H9 (cell line): Measurements from ENCODE around the gene GPR155. TPM values are rescaled to one million over a fixed set of nuclear protein-coding genes. Genes with fewer than 3 reads are reported as not detected.

Experiments
- DNase-seq: peaks from one replicate; pipeline ENCODE4 v3.0.0-alpha.2; 2017
- H2AFZ ChIP-seq: one replicate; pipeline ENCODE4 v1.6.1; 2013; ENCODE audit warnings: mild to moderate bottlenecking, low read length, control low read depth, moderate library complexity
- H2AK5ac ChIP-seq: 2 replicates; pipeline ENCODE4 v1.6.1; 2013; ENCODE audit warnings: low read length, control low read depth, mixed read lengths; ENCODE audit not compliant: insufficient read length
- H2BK120ac ChIP-seq: one replicate; pipeline ENCODE4 v1.6.1; 2013; ENCODE audit warnings: low read depth, mild to moderate bottlenecking, low read length, control low read depth, inconsistent platforms; ENCODE audit not compliant: poor library complexity, severe bottlenecking
- H2BK12ac ChIP-seq: 2 replicates; pipeline ENCODE4 v1.6.1; 2013; ENCODE audit warnings: low read length, control low read depth, mixed read lengths, low read depth; ENCODE audit not compliant: insufficient read length
- H2BK15ac ChIP-seq: 2 replicates; pipeline ENCODE4 v1.6.1; 2013; ENCODE audit warnings: low read depth, low read length, control low read depth
- H2BK20ac ChIP-seq: one replicate; pipeline ENCODE4 v1.6.1; 2013; ENCODE audit warnings: low read depth, mild to moderate bottlenecking, low read length, control low read depth, inconsistent platforms; ENCODE audit not compliant: poor library complexity, severe bottlenecking
- H2BK5ac ChIP-seq: 2 replicates; pipeline ENCODE4 v1.6.1; 2013; ENCODE audit warnings: low read length, control low read depth, mixed read lengths; ENCODE audit not compliant: insufficient read length
- H3K14ac ChIP-seq: 2 replicates; pipeline ENCODE4 v1.6.1; 2013; ENCODE audit warnings: low read length, control low read depth; ENCODE audit not compliant: insufficient read depth
- H3K18ac ChIP-seq: 2 replicates; pipeline ENCODE4 v1.6.1; 2013; ENCODE audit warnings: low read depth, mild to moderate bottlenecking, mixed read lengths, low read length, control low read depth; ENCODE audit not compliant: insufficient read length
- H3K23ac ChIP-seq: 2 replicates; pipeline ENCODE4 v1.6.1; 2013; ENCODE audit warnings: low read length, control low read depth, mixed read lengths, low read depth; ENCODE audit not compliant: insufficient read length
- H3K23me2 ChIP-seq: 2 replicates; pipeline ENCODE4 v1.6.1; 2013; ENCODE audit warnings: low read depth, mild to moderate bottlenecking, mixed read lengths, low read length, control low read depth; ENCODE audit not compliant: insufficient read length, poor library complexity, severe bottlenecking
- H3K27ac ChIP-seq: 2 replicates; pipeline ENCODE4 v1.5.1; 2013; ENCODE audit warnings: low read length, control low read depth, mixed read lengths, low read depth; ENCODE audit not compliant: insufficient read length
- H3K27me3 ChIP-seq: 2 replicates; pipeline ENCODE4 v1.6.1; 2013; ENCODE audit warnings: low read length, control low read depth, inconsistent platforms; ENCODE audit not compliant: insufficient read depth
- H3K4ac ChIP-seq: 2 replicates; pipeline ENCODE4 v1.6.1; 2013; ENCODE audit warnings: low read depth, mild to moderate bottlenecking, control low read depth, inconsistent platforms, low read length, moderate library complexity
- H3K4me1 ChIP-seq: 2 replicates; pipeline ENCODE4 v1.6.1; 2013; ENCODE audit warnings: low read length, control low read depth, inconsistent platforms; ENCODE audit not compliant: insufficient read depth
- H3K4me2 ChIP-seq: 2 replicates; pipeline ENCODE4 v1.6.1; 2013; ENCODE audit warnings: low read length, control low read depth, mixed read lengths; ENCODE audit not compliant: insufficient read length, insufficient read depth
- H3K56ac ChIP-seq: 2 replicates; pipeline ENCODE4 v1.6.1; 2013; ENCODE audit warnings: low read depth, mild to moderate bottlenecking, mixed read lengths, low read length, control low read depth; ENCODE audit not compliant: insufficient read length
- H3K79me1 ChIP-seq: 2 replicates; pipeline ENCODE4 v1.6.1; 2013; ENCODE audit warnings: low read depth, mild to moderate bottlenecking, moderate library complexity, low read length, control low read depth, inconsistent platforms; ENCODE audit not compliant: insufficient read depth, poor library complexity, severe bottlenecking
- H3K79me2 ChIP-seq: 2 replicates; pipeline ENCODE4 v1.6.1; 2013; ENCODE audit warnings: low read length, control low read depth, inconsistent platforms; ENCODE audit not compliant: insufficient read depth
- H3K9ac ChIP-seq: 2 replicates; pipeline ENCODE4 v1.6.1; 2013; ENCODE audit warnings: low read length, control low read depth, mixed read lengths; ENCODE audit not compliant: insufficient read length; ENCODE audit errors: extremely low read depth
- H3K9me3 ChIP-seq: one replicate; pipeline ENCODE4 v1.6.1; 2013; ENCODE audit warnings: low read depth, low read length, inconsistent platforms; ENCODE audit not compliant: control insufficient read depth
- H3T11ph ChIP-seq: one replicate; pipeline ENCODE4 v1.6.1; 2013; ENCODE audit warnings: mild to moderate bottlenecking, low read length, control low read depth, inconsistent platforms
- H4K20me1 ChIP-seq: one replicate; pipeline ENCODE4 v1.6.1; 2013; ENCODE audit not compliant: control insufficient read depth, insufficient read length, insufficient read depth
- H4K5ac ChIP-seq: 2 replicates; pipeline ENCODE4 v1.6.1; 2013; ENCODE audit warnings: low read depth, mild to moderate bottlenecking, mixed read lengths, low read length, control low read depth; ENCODE audit not compliant: insufficient read length
- H4K8ac ChIP-seq: replicated peaks from 2 replicates; pipeline ENCODE4 v1.6.1; 2013; ENCODE audit warnings: low read length, control low read depth, mixed read lengths, low read depth; ENCODE audit not compliant: insufficient read length
- H4K91ac ChIP-seq: 2 replicates; pipeline ENCODE4 v1.6.1; 2013; ENCODE audit warnings: low read depth, mild to moderate bottlenecking, moderate library complexity, mixed read lengths, low read length, control low read depth; ENCODE audit not compliant: insufficient read length
- H3K27ac Mint-ChIP-seq, 3 experiments: 2 replicates in 2 of 3; 3 replicates in 1 of 3; pipeline ENCODE4 v1.8.0; 2020 to 2021; ENCODE audit warnings: mixed read lengths in 3 of 3, mild to moderate bottlenecking in 1 of 3, moderate library complexity in 1 of 3
- H3K27me3 Mint-ChIP-seq: 2 replicates; pipeline ENCODE4 v1.8.0; 2021; ENCODE audit warnings: low read depth, mild to moderate bottlenecking, moderate library complexity, mixed read lengths
- H3K36me3 Mint-ChIP-seq, 3 experiments: 2 replicates in 2 of 3; 3 replicates in 1 of 3; pipeline ENCODE4 v1.8.0; 2020 to 2021; ENCODE audit warnings: low read depth in 3 of 3, mixed read lengths in 3 of 3; ENCODE audit not compliant: insufficient read depth in 1 of 3
- H3K4me1 Mint-ChIP-seq, 2 experiments: 2 replicates each; pipeline ENCODE4 v1.8.0; 2020; ENCODE audit warnings: mixed read lengths in 2 of 2
- H3K4me3 Mint-ChIP-seq, 2 experiments: 2 replicates in 1 of 2; 3 replicates in 1 of 2; pipeline ENCODE4 v1.8.0; 2020 to 2021; ENCODE audit warnings: mild to moderate bottlenecking in 2 of 2, mixed read lengths in 2 of 2, moderate library complexity in 1 of 2
- H3K9me3 Mint-ChIP-seq, 2 experiments: 2 replicates in 1 of 2; 3 replicates in 1 of 2; pipeline ENCODE4 v1.8.0; 2020; ENCODE audit warnings: mild to moderate bottlenecking in 2 of 2, mixed read lengths in 2 of 2, moderate library complexity in 1 of 2
- WGBS: extraction: QIAGEN DNeasy Blood & Tissue Kit; methylation state at CpG from one replicate; pipeline ENCODE4 v1.1.7; 2013; ENCODE audit warnings: missing lambda C conversion rate, low lambda C conversion rate, mixed read lengths; ENCODE audit not compliant: insufficient read length; ENCODE audit errors: extremely low coverage; 5-methylcytosine and 5-hydroxymethylcytosine counted together
- total RNA-seq: library from RNA; stranded (reverse); gene quantifications from 2 replicates; pipeline ENCODE4 v1.2.1, GENCODE V29; 2021
- TF ChIP-seq, protein P1 (sequence below): fragments of 200-600 bp; sonication (generic); conservative IDR thresholded peaks from 3 replicates; pipeline ENCODE4 v1.8.0; 2021; ENCODE audit warnings: antibody characterized with exemption, mild to moderate bottlenecking

Gene GPR155
- total RNA-seq, 1 experiment from 2014 or later: 0.35 TPM

DNA sequence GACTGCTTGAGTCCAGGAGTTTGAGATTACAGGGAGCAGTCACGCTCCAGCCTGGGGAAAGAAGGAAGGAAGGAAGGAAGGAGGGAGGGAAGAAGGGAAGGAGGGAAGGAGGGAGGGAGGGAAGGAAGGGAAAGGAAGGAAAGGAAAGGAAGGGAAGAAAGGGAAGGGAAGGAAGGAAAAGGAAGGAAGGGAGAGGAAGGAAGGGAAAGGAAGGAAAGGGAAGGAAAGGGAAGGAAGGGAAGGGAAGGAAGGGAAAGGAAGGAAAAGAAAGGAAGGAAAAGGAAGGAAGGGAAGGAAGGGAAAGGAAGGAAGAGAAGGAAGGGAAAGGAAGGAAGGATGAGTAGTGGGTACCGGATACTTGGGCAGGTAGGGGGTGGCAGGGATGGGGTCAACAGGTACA lies 32.3 kb downstream of the GPR155 start:
- Histone ChIP-seq H3K79me2 (no peaks in the 10 kb centered on the region), H4K8ac (no peak overlapping the region), H2BK5ac (no peak overlapping the region), H2BK120ac (no peak overlapping the region), H3K4me1 (no peaks in the 10 kb centered on the region), H2AFZ (no peak overlapping the region), H2AK5ac (no peak overlapping the region), H4K20me1 (no peaks in the 10 kb centered on the region), H3K4me2 (no peak overlapping the region), H3K27ac (no peak overlapping the region), H3K18ac (no peak overlapping the region), H3K14ac (no peak overlapping the region), H3K9me3 (no peaks in the 10 kb centered on the region), H4K91ac (no peak overlapping the region), H3K23ac (no peak overlapping the region), H3K23me2 (no peaks in the 10 kb centered on the region), H2BK20ac (no peak overlapping the region), H3K27me3 (no peaks in the 10 kb centered on the region), H3K4ac (no peak overlapping the region), H4K5ac (no peak overlapping the region), H3K9ac (no peak overlapping the region), H3K56ac (no peak overlapping the region), H2BK15ac (no peak overlapping the region), H3K79me1 (no peaks in the 10 kb centered on the region), H2BK12ac (no peak overlapping the region), H3T11ph (no peak overlapping the region)
- Mint-ChIP-seq H3K27me3 (no peaks in the 10 kb centered on the region; the same call in none of the 2 replicates), H3K36me3 (no peaks in the 10 kb centered on the region), H3K4me1 (peaks cover 5 to 6% of the 10 kb centered on the region in 2 experiments; a peak in 2 of 4 replicates), H3K27ac (no peak overlapping the region), H3K9me3 (no peaks in the 10 kb centered on the region), H3K4me3 (no peak overlapping the region)
- no peak for DNase-seq
- TF ChIP-seq, protein P1, sequence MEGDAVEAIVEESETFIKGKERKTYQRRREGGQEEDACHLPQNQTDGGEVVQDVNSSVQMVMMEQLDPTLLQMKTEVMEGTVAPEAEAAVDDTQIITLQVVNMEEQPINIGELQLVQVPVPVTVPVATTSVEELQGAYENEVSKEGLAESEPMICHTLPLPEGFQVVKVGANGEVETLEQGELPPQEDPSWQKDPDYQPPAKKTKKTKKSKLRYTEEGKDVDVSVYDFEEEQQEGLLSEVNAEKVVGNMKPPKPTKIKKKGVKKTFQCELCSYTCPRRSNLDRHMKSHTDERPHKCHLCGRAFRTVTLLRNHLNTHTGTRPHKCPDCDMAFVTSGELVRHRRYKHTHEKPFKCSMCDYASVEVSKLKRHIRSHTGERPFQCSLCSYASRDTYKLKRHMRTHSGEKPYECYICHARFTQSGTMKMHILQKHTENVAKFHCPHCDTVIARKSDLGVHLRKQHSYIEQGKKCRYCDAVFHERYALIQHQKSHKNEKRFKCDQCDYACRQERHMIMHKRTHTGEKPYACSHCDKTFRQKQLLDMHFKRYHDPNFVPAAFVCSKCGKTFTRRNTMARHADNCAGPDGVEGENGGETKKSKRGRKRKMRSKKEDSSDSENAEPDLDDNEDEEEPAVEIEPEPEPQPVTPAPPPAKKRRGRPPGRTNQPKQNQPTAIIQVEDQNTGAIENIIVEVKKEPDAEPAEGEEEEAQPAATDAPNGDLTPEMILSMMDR: no peak
- WGBS: no CpG with 5 or more reads among the region's 2 CpGs
